Measurements from ENCODE around the gene ZXDC.

ZXDC gene

GRCh38 chr3:126475413-126476114, at the start of gene ZXDC:
TSS of gene ZXDC (minus strand) at chr3:126475891. CDS start at chr3:126475865, 26 bp downstream.
- peak; percentile 96 for DNase-seq

- DNase-seq: no peak
Observed at GRCh38 chr3:126525091-126525852, 49.6 kb upstream of the ZXDC start.

- DNase-seq: no peak
Observed at GRCh38 chr3:126524429-126524988, 48.8 kb upstream of the ZXDC start.

GRCh38 chr3:126523745-126524428, 48.2 kb upstream of the ZXDC start, which contains the start of gene CHST13:
TSS of gene CHST13 (plus strand) at chr3:126524155. CDS start at chr3:126524333, 178 bp downstream.
- peak; percentile 85 for DNase-seq

- DNase-seq: no peak
Observed at GRCh38 chr3:126522363-126522788, 46.7 kb upstream of the ZXDC start.

GRCh38 chr3:126521122-126521891, 45.6 kb upstream of the ZXDC start:
- no peak for DNase-seq

GRCh38 chr3:126519506-126520455, 44.1 kb upstream of the ZXDC start:
- no peak for DNase-seq

GRCh38 chr3:126518779-126519177, 43.1 kb upstream of the ZXDC start:
- DNase-seq: no peak

- DNase-seq: no peak
Observed at GRCh38 chr3:126517986-126518778, 42.5 kb upstream of the ZXDC start.

- DNase-seq: no peak
Observed at GRCh38 chr3:126517291-126517951, 41.7 kb upstream of the ZXDC start, which contains the start of gene UROC1. TSS of gene UROC1 (minus strand) at chr3:126517773. CDS start at chr3:126517719, 54 bp downstream.

GRCh38 chr3:126516936-126517290, 41.2 kb upstream of the ZXDC start:
- no peak for DNase-seq

GRCh38 chr3:126516152-126516935, 40.7 kb upstream of the ZXDC start:
- no peak for DNase-seq

- DNase-seq: no peak
Observed at GRCh38 chr3:126515066-126515706, 39.5 kb upstream of the ZXDC start.

- no peak for DNase-seq
Observed at GRCh38 chr3:126514161-126514560, 38.5 kb upstream of the ZXDC start.

GRCh38 chr3:126512916-126513650, 37.4 kb upstream of the ZXDC start:
- DNase-seq: no peak

- no peak for DNase-seq
Observed at GRCh38 chr3:126512026-126512425, 36.3 kb upstream of the ZXDC start.

GRCh38 chr3:126511291-126511690, 35.6 kb upstream of the ZXDC start:
- no peak for DNase-seq
